Common myeloid progenitor, CD34-positive (primary cell): ENCODE results near the gene UCN.
A peak's percentile ranks its signal among the peaks of the same experiment; 100 is the strongest.

Experiments
- CTCF ChIA-PET: fragments of 350-600 bp; sonication (Branson Sonifier 250); formaldehyde crosslinking; loops from one replicate; lab custom pipeline; 2021; ENCODE audit warnings: antibody characterized with exemption; lab: Charles Lee
- POLR2A ChIA-PET: fragments of 350-600 bp; sonication (Branson Sonifier 250); formaldehyde crosslinking; loops from one replicate; lab custom pipeline; 2021; ENCODE audit warnings: antibody characterized with exemption; lab: Charles Lee
- DNase-seq, 3 donors: peaks; one replicate each; pipeline versions ENCODE4 v3.0.0 to v3.0.0-alpha.2; 2013
- H3K27ac ChIP-seq, 2 experiments: 1 replicate in 1 of 2; 2 replicates in 1 of 2; pipeline ENCODE4 v1.7.0; 2013; ENCODE audit warnings: inconsistent platforms in 2 of 2, low read length in 2 of 2, mild to moderate bottlenecking in 2 of 2, low read depth in 1 of 2, moderate library complexity in 1 of 2; ENCODE audit not compliant: severe bottlenecking in 2 of 2, insufficient read depth in 1 of 2, poor library complexity in 1 of 2
- H3K27me3 ChIP-seq, 5 experiments: replicated peaks in 2 of 5; 1 replicate in 3 of 5; 2 replicates in 2 of 5; pipeline versions ENCODE4 v1.6.1 to v1.7.0; 2013; ENCODE audit warnings: low read length in 4 of 5, mild to moderate bottlenecking in 2 of 5, moderate library complexity in 2 of 5, inconsistent platforms in 1 of 5; ENCODE audit not compliant: insufficient read depth in 5 of 5, control insufficient read depth in 4 of 5
- H3K36me3 ChIP-seq, 4 experiments: 1 replicate in 2 of 4; 2 replicates in 2 of 4; pipeline versions ENCODE4 v1.6.1 to v1.7.0; 2013; ENCODE audit warnings: low read length in 3 of 4, control low read depth in 1 of 4, mild to moderate bottlenecking in 1 of 4; ENCODE audit not compliant: control insufficient read depth in 4 of 4, insufficient read depth in 4 of 4
- H3K4me1 ChIP-seq, 4 experiments: 1 replicate in 3 of 4; 2 replicates in 1 of 4; pipeline versions ENCODE4 v1.6.1 to v1.7.1; 2013; ENCODE audit warnings: low read length in 3 of 4, mild to moderate bottlenecking in 3 of 4, control low read depth in 1 of 4, inconsistent platforms in 1 of 4, moderate library complexity in 1 of 4; ENCODE audit not compliant: control insufficient read depth in 4 of 4, insufficient read depth in 4 of 4; ENCODE audit errors: control extremely low read depth in 1 of 4
- H3K4me3 ChIP-seq, 7 experiments: 1 replicate in 4 of 7; 2 replicates in 3 of 7; pipeline versions ENCODE4 v1.5.1 to v1.7.0; 2013; ENCODE audit warnings: mild to moderate bottlenecking in 7 of 7, low read length in 6 of 7, moderate library complexity in 6 of 7, inconsistent platforms in 2 of 7, low read depth in 2 of 7, control low read depth in 1 of 7; ENCODE audit not compliant: insufficient read depth in 4 of 7, control insufficient read depth in 1 of 7; ENCODE audit errors: extremely low read depth in 1 of 7
- H3K9me3 ChIP-seq, 5 experiments: 1 replicate in 4 of 5; 2 replicates in 1 of 5; pipeline versions ENCODE4 v1.6.1 to v1.7.1; 2013; ENCODE audit warnings: low read length in 4 of 5, mild to moderate bottlenecking in 2 of 5, inconsistent platforms in 1 of 5, low read depth in 1 of 5, moderate library complexity in 1 of 5; ENCODE audit not compliant: control insufficient read depth in 4 of 5, insufficient read depth in 2 of 5; ENCODE audit errors: control extremely low read depth in 1 of 5
- WGBS: methylation state at CpG from one replicate; pipeline ENCODE4 v1.1.5; 2013; ENCODE audit not compliant: insufficient coverage; 5-methylcytosine and 5-hydroxymethylcytosine counted together

UCN gene

DNA sequence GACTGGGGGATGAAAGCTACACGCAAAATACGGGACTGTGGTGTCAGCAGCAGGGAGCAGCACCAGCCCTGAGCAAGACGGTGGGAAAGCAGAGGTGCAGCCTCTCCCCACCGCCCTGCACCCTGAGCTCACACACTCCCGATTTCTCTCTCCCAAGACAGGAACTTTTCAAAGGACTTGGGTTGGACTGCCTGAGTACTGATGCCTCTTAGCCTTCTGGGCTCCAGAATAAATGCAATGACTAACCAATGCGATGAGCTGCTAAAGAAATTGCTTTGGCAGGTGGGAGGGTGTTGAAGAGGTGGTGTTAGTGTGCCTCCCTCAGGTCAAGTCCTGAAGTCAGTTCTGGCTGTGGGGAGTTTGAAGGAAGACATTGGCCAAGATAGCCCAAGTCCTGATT is 16.4 kb downstream of the UCN start:
- DNase-seq, result peak in 2 of 3 donors; percentile 29 to 30
- Histone ChIP-seq H3K4me3 (no peak overlapping the region), H3K4me1 (peaks cover 7 to 29% (median 21%) of the 10 kb centered on the region in 4 experiments), H3K36me3 (no peaks in the 10 kb centered on the region), H3K27me3 (no peaks in the 10 kb centered on the region), H3K9me3 (no peaks in the 10 kb centered on the region), H3K27ac (no peak overlapping the region)
- 87% methylated on average over 5 of the region's 6 CpGs for WGBS
- ChIA-PET CTCF (interaction anchor here (1.8 to 7.7 kb wide), 4 partner anchors 10 to 32 kb away, joined by 5 to 60 read pairs (median 49); partner anchors contain the start of genes SLC30A3 and TRIM54), POLR2A (interaction anchor here (0.9 kb wide), 1 partner anchor 12 kb away, joined by 3 read pairs; no protein-coding TSS in a partner anchor)

DNA sequence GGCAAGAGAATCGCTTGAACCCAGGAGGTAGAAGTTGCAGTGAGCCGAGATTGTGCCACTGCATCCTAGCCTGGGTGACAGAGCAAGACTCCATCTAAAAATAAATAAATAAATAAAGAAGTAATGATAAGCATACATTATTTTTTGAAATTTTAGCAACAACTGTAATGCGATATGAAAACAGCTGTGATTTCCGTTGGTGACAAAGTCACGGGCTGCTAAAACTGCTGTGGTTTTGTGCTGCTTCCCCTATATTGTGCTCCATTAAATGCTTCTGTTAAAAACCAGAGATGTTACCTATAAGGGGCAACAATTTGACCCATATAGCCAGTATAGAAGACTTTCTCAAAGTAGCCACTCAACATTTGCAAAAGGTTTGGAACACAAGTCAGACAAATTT is 17.7 kb downstream of the UCN start:
- H3K4me3 ChIP-seq, result peak overlapping the region in 1 of 7 experiments; percentile 31
- H3K9me3 ChIP-seq, result no peaks in the 10 kb centered on the region
- ChIA-PET POLR2A (no interaction called here), CTCF (interaction anchor here (1.4 to 7.7 kb wide), 5 partner anchors 10 to 34 kb away, joined by 3 to 60 read pairs (median 48); partner anchors contain the start of genes SLC30A3, TRIM54 and UCN)
- no peak overlapping the region for H3K27ac ChIP-seq
- no peaks in the 10 kb centered on the region for H3K27me3 ChIP-seq
- DNase-seq, result peak in 2 of 3 donors; percentile 70 to 80
- H3K4me1 ChIP-seq, result peaks cover 7 to 29% (median 21%) of the 10 kb centered on the region in 4 experiments
- H3K36me3 ChIP-seq, result no peaks in the 10 kb centered on the region
- WGBS, result 44% methylated on average over 3 of the region's 5 CpGs

DNA sequence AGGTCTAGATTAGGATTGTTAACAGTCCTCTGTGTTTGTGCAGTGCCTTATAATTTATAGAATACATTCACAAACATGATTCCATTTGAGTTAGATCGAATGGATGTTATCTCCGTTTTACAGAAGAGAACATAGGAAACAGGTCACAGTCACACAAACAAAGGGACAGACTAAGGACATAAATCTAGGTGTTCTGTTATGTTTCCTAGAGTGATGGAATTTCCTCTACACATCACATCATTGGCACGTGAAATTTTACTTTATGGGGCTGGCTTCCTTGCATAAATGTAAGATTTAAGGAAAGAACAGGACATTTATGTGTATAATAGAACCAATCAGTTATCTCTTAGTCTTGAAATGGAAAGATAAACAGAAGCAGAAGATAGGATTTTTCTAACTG is 19.6 kb downstream of the UCN start:
- CTCF ChIA-PET, result interaction anchor here (1.2 to 7.7 kb wide), 4 partner anchors 10 to 191 kb away, joined by 3 to 60 read pairs (median 27); partner anchors contain the start of gene SLC30A3
- no peaks in the 10 kb centered on the region for H3K36me3 ChIP-seq
- peaks cover 7 to 29% (median 21%) of the 10 kb centered on the region in 4 experiments for H3K4me1 ChIP-seq
- H3K4me3 ChIP-seq, result no peak overlapping the region
- no peaks in the 10 kb centered on the region for H3K27me3 ChIP-seq
- no CpG with 5 or more reads among the region's 3 CpGs for WGBS
- H3K9me3 ChIP-seq, result no peaks in the 10 kb centered on the region
- POLR2A ChIA-PET, result no interaction called here
- DNase-seq, result peak in 2 of 3 donors; percentile 33 to 39
- no peak overlapping the region for H3K27ac ChIP-seq

DNA sequence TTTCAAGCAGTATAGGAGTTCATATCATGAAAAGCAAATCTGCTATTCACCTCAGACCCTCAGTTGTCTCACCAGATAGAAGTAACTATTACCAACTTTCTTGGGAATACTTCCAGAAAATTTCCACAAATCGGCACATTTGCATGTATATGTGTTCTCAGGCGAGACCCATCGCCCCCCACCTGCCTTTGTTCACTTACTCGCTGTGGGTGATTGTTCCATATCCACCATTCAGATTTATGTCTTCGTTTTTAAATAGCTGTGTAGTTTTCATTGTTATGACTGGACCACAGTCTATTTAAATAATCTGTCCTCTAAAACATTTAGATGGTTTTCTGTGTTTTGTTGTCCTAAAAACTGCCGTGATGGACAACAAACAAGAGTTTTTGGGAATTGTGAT is 22.8 kb downstream of the UCN start:
- no peaks in the 10 kb centered on the region for H3K9me3 ChIP-seq
- H3K27ac ChIP-seq, result no peak overlapping the region
- 83% methylated on average over 1 of the region's 6 CpGs for WGBS
- peaks cover 7 to 18% (median 9%) of the 10 kb centered on the region in 4 experiments for H3K4me1 ChIP-seq
- peaks cover 0 to 1% (median 0%) of the 10 kb centered on the region in 5 experiments for H3K27me3 ChIP-seq
- ChIA-PET POLR2A (no interaction called here), CTCF (interaction anchor here (1.4 to 10.9 kb wide), 5 partner anchors 8 to 35 kb away, joined by 3 to 119 read pairs (median 21); partner anchors contain the start of gene SLC30A3)
- DNase-seq, result no peak
- H3K36me3 ChIP-seq, result no peaks in the 10 kb centered on the region
- no peak overlapping the region for H3K4me3 ChIP-seq

DNA sequence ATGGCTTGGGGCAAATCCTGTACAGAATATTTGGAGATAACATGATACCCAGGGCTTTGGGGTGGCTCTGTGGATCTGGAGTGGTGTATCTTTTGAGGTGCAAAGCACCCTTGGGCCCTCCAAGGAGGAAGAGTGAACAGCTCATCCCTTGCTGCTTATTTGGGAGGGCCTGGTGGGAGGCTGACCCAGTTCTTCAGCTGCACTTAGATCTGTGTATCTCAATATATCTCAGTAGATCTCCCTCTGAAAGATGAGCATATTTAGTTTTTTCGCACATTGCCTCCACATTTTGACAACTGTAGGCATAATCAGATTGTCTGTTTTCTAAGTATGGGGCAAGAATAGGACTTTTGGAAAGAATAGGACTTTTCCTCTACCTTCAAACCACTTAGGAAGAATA is 23.2 kb downstream of the UCN start:
- Histone ChIP-seq H3K4me1 (peaks cover 2 to 13% (median 7%) of the 10 kb centered on the region in 4 experiments), H3K27me3 (peaks cover 0 to 1% (median 0%) of the 10 kb centered on the region in 5 experiments), H3K9me3 (no peaks in the 10 kb centered on the region), H3K4me3 (no peak overlapping the region), H3K27ac (no peak overlapping the region), H3K36me3 (no peaks in the 10 kb centered on the region)
- WGBS, result no CpG with 5 or more reads among the region's 1 CpG
- ChIA-PET POLR2A (no interaction called here), CTCF (interaction anchor here (0.6 to 10.9 kb wide), 7 partner anchors 8 to 323 kb away, joined by 3 to 119 read pairs (median 4); partner anchors contain the start of gene SLC30A3)
- no peak for DNase-seq

DNA sequence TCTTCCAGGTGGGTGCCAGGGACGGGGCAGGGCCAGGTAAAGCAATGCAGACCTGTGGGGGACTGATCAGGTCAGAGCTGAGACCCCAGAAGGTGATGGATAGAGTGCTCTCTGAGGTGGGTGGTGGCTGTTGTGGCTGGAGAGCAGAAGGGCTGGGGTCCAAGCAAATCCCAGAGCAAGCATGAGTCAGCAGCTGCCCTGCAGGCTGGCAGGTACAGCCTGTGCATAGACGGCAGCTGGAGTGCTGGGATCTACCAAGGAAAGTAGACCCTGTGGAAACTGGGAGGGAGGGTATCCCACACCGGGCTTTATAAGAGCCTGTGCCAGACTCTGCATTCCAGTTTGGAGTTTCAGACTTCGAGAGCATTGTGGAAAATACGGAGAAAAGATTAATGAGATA is 25.4 kb downstream of the UCN start:
- Histone ChIP-seq H3K4me3 (no peak overlapping the region), H3K9me3 (no peaks in the 10 kb centered on the region), H3K27me3 (peaks cover 0 to 5% (median 0%) of the 10 kb centered on the region in 5 experiments), H3K4me1 (peaks cover 0 to under 1% (median 0%) of the 10 kb centered on the region in 4 experiments), H3K27ac (no peak overlapping the region), H3K36me3 (no peaks in the 10 kb centered on the region)
- WGBS, result 93% methylated on average over 4 of the region's 5 CpGs
- POLR2A ChIA-PET, result no interaction called here
- CTCF ChIA-PET, result interaction anchor here (0.6 to 10.9 kb wide), 10 partner anchors 9 to 174 kb away, joined by 4 to 119 read pairs (median 13); partner anchors contain the start of genes MPV17 and SLC30A3
- DNase-seq, result no peak
